ENCODE measurements around the gene MPRIP.

Gene MPRIP

GRCh38 chr17:17172990-17173389, 130.7 kb downstream of the MPRIP start:
- no peak for ATAC-seq

GRCh38 chr17:17173921-17174320, 131.7 kb downstream of the MPRIP start:
- TF ChIP-seq RARB (CRISPR knock-in tag; IDR thresholded peaks at IDR 0.05) (no peak), SNAI2 (CRISPR knock-in tag; IDR thresholded peaks at IDR 0.05) (no peak), ARNTL (CRISPR knock-in tag; IDR thresholded peaks at IDR 0.05; ENCODE audit: borderline replicate concordance, low read depth) (no peak), BACH2 (CRISPR knock-in tag; IDR thresholded peaks at IDR 0.05; ENCODE audit: borderline replicate concordance) (no peak), TOX (CRISPR knock-in tag; IDR thresholded peaks at IDR 0.05; ENCODE audit: borderline replicate concordance) (no peak), TCF4 (CRISPR knock-in tag; IDR thresholded peaks at IDR 0.05; ENCODE audit: borderline replicate concordance) (no peak), ZFP30 (CRISPR knock-in tag; IDR thresholded peaks at IDR 0.05) (no peak), ZNF70 (CRISPR knock-in tag; IDR thresholded peaks at IDR 0.05) (no peak), CREB5 (CRISPR knock-in tag; IDR thresholded peaks at IDR 0.05; ENCODE audit: low read depth) (no peak), ZC3H10 (CRISPR knock-in tag; IDR thresholded peaks at IDR 0.05) (no peak)
- no peak for ATAC-seq

More at GRCh38 chr17:17172990-17173389, 130.7 kb downstream of the MPRIP start:
- no peak for TF ChIP-seq CSRNP3 (CRISPR knock-in tag; IDR thresholded peaks at IDR 0.05)
- TF ChIP-seq POU6F1 (CRISPR knock-in tag; IDR thresholded peaks at IDR 0.05; ENCODE audit: borderline replicate concordance, low read depth): no peak
- no peak for TF ChIP-seq PATZ1 (CRISPR knock-in tag; IDR thresholded peaks at IDR 0.05; ENCODE audit: borderline replicate concordance)
- no peak for TF ChIP-seq ZFP30 (CRISPR knock-in tag; IDR thresholded peaks at IDR 0.05)
- no peak for TF ChIP-seq ZNF70 (CRISPR knock-in tag; IDR thresholded peaks at IDR 0.05)

- ATAC-seq: no peak
Measured at GRCh38 chr17:17175340-17175739, 133.1 kb downstream of the MPRIP start.

More at GRCh38 chr17:17175340-17175739, 133.1 kb downstream of the MPRIP start:
- TF ChIP-seq CSDC2 (CRISPR knock-in tag; IDR thresholded peaks at IDR 0.05) (no peak), POU6F1 (CRISPR knock-in tag; IDR thresholded peaks at IDR 0.05; ENCODE audit: borderline replicate concordance, low read depth) (no peak), PATZ1 (CRISPR knock-in tag; IDR thresholded peaks at IDR 0.05; ENCODE audit: borderline replicate concordance) (no peak), TSHZ2 (CRISPR knock-in tag; IDR thresholded peaks at IDR 0.05) (no peak), ISL1 (CRISPR knock-in tag; IDR thresholded peaks at IDR 0.05) (no peak), PPARA (CRISPR knock-in tag; IDR thresholded peaks at IDR 0.05; ENCODE audit: borderline replicate concordance) (no peak), OSR1 (CRISPR knock-in tag; IDR thresholded peaks at IDR 0.05) (no peak), ZFP30 (CRISPR knock-in tag; IDR thresholded peaks at IDR 0.05) (no peak), BACH2 (CRISPR knock-in tag; IDR thresholded peaks at IDR 0.05; ENCODE audit: borderline replicate concordance) (no peak), ZC3H10 (CRISPR knock-in tag; IDR thresholded peaks at IDR 0.05) (no peak), SNAI2 (CRISPR knock-in tag; IDR thresholded peaks at IDR 0.05) (no peak), RARB (CRISPR knock-in tag; IDR thresholded peaks at IDR 0.05) (no peak), ARNTL (CRISPR knock-in tag; IDR thresholded peaks at IDR 0.05; ENCODE audit: borderline replicate concordance, low read depth) (no peak), ZNF70 (CRISPR knock-in tag; IDR thresholded peaks at IDR 0.05) (no peak), ZFP3 (CRISPR knock-in tag; IDR thresholded peaks at IDR 0.05) (no peak), CREB5 (CRISPR knock-in tag; IDR thresholded peaks at IDR 0.05; ENCODE audit: low read depth) (no peak), ESRRG (CRISPR knock-in tag; IDR thresholded peaks at IDR 0.05) (no peak), ZNF8 (CRISPR knock-in tag; IDR thresholded peaks at IDR 0.05) (no peak)

Data from SK-N-SH treated with all-trans-retinoic acid at 6 μM for 48 hours (cell line).